Neural crest cell (in vitro differentiated cells): ENCODE measurements around the gene GVQW3. TPM values are rescaled to one million over a fixed set of nuclear protein-coding genes. Genes with fewer than 3 reads are reported as not detected.
A peak's percentile ranks its signal among the peaks of the same experiment; 100 is the strongest.

Experiments used
- DNase-seq: peaks from one replicate; pipeline ENCODE4 v3.0.0; 2021; ENCODE audit warnings: low read depth, mixed read lengths, low spot score
- H3K27ac Mint-ChIP-seq: one replicate; pipeline ENCODE4 v1.8.0; 2021; ENCODE audit warnings: mild to moderate bottlenecking, mixed read lengths; ENCODE audit not compliant: unreplicated experiment
- H3K27me3 Mint-ChIP-seq: 2 replicates; pipeline ENCODE4 v1.8.0; 2021; ENCODE audit warnings: low read depth, mild to moderate bottlenecking, mixed read lengths
- H3K36me3 Mint-ChIP-seq: 2 replicates; pipeline ENCODE4 v1.8.0; 2021; ENCODE audit warnings: low read depth, mild to moderate bottlenecking, mixed read lengths
- H3K4me1 Mint-ChIP-seq: 2 replicates; pipeline ENCODE4 v1.8.0; 2021; ENCODE audit warnings: mixed read lengths
- H3K4me3 Mint-ChIP-seq: one replicate; pipeline ENCODE4 v1.8.0; 2021; ENCODE audit warnings: mild to moderate bottlenecking, mixed read lengths
- H3K9me3 Mint-ChIP-seq: 2 replicates; pipeline ENCODE4 v1.8.0; 2021; ENCODE audit warnings: mixed read lengths
- CTCF ChIP-seq: fragments of 200-600 bp; sonication (generic); conservative IDR thresholded peaks from 2 replicates; pipeline ENCODE4 v1.5.0; 2021; ENCODE audit warnings: antibody characterized with exemption, mild to moderate bottlenecking
- long read RNA-seq: library from polyadenylated mRNA; unstranded; transcript quantifications from one replicate; pipeline ENCODE4 v2.0.0, GENCODE V29; 2020
- total RNA-seq: library from RNA; stranded (reverse); gene quantifications from 2 replicates; pipeline ENCODE4 v1.2.1, GENCODE V29; 2021

GVQW3 gene
- 13.8 and 13.9 TPM in 2 replicates for total RNA-seq
- long read RNA-seq, transcript GVQW3-203 (1 exons, 2,462 nt), result major isoform, 6 of 13 reads
- long read RNA-seq, partial matches to known transcripts, result 0 of 13 reads
- long read RNA-seq, other reads (novel, unspliced or antisense), result 4 of 13 reads

GRCh38 chr11:76380977-76381719, at the start of gene GVQW3, which contains the start of gene THAP12:
Gene GVQW3, plus strand, starts transcription at chr11:76381323. Its CDS starts 506 bp downstream, at chr11:76381829.
Gene THAP12, minus strand, starts transcription at chr11:76381132. Its CDS starts 296 bp downstream, at chr11:76380836.
- Mint-ChIP-seq H3K27ac (peak within 1 kb of the TSS; percentile 81), H3K36me3 (peaks cover 11% of the 10 kb centered on the region), H3K27me3 (no peaks in the 10 kb centered on the region), H3K9me3 (no peaks in the 10 kb centered on the region), H3K4me1 (peaks cover 60% of the 10 kb centered on the region), H3K4me3 (peak within 1 kb of the TSS; percentile 95)
- TF ChIP-seq CTCF, result no peak
- DNase-seq, result peak; percentile 96

- H3K4me1 Mint-ChIP-seq, result peaks cover 10% of the 10 kb centered on the region
- no peak overlapping the region for H3K4me3 Mint-ChIP-seq
- H3K9me3 Mint-ChIP-seq, result peaks cover 18% of the 10 kb centered on the region
- no peaks in the 10 kb centered on the region for H3K27me3 Mint-ChIP-seq
- no peak overlapping the region for H3K27ac Mint-ChIP-seq
- no peak for DNase-seq
- H3K36me3 Mint-ChIP-seq, result peaks cover 19% of the 10 kb centered on the region
- TF ChIP-seq CTCF, result no peak
Measured at GRCh38 chr11:76334826-76335389, 46.2 kb upstream of the GVQW3 start.

GRCh38 chr11:76335842-76336241, 45.3 kb upstream of the GVQW3 start:
- Mint-ChIP-seq H3K36me3 (peaks cover 19% of the 10 kb centered on the region), H3K27me3 (no peaks in the 10 kb centered on the region), H3K9me3 (peaks cover 18% of the 10 kb centered on the region), H3K4me1 (peaks cover under 1% of the 10 kb centered on the region), H3K27ac (no peak overlapping the region), H3K4me3 (no peak overlapping the region)
- no peak for DNase-seq
- TF ChIP-seq CTCF, result no peak

- H3K9me3 Mint-ChIP-seq, result peaks cover 18% of the 10 kb centered on the region
- H3K36me3 Mint-ChIP-seq, result peaks cover 19% of the 10 kb centered on the region
- no peak overlapping the region for H3K27ac Mint-ChIP-seq
- DNase-seq, result no peak
- no peak overlapping the region for H3K4me3 Mint-ChIP-seq
- H3K4me1 Mint-ChIP-seq, result no peaks in the 10 kb centered on the region
- H3K27me3 Mint-ChIP-seq, result no peaks in the 10 kb centered on the region
- no peak for TF ChIP-seq CTCF
Measured at GRCh38 chr11:76336597-76336996, 44.5 kb upstream of the GVQW3 start.

GRCh38 chr11:76337469-76337868, 43.7 kb upstream of the GVQW3 start:
- TF ChIP-seq CTCF, result no peak
- H3K4me3 Mint-ChIP-seq, result no peak overlapping the region
- no peaks in the 10 kb centered on the region for H3K4me1 Mint-ChIP-seq
- DNase-seq, result no peak
- peaks cover 18% of the 10 kb centered on the region for H3K9me3 Mint-ChIP-seq
- peaks cover 19% of the 10 kb centered on the region for H3K36me3 Mint-ChIP-seq
- no peaks in the 10 kb centered on the region for H3K27me3 Mint-ChIP-seq
- H3K27ac Mint-ChIP-seq, result no peak overlapping the region
